ENCODE data around the gene PADI3.

DNA sequence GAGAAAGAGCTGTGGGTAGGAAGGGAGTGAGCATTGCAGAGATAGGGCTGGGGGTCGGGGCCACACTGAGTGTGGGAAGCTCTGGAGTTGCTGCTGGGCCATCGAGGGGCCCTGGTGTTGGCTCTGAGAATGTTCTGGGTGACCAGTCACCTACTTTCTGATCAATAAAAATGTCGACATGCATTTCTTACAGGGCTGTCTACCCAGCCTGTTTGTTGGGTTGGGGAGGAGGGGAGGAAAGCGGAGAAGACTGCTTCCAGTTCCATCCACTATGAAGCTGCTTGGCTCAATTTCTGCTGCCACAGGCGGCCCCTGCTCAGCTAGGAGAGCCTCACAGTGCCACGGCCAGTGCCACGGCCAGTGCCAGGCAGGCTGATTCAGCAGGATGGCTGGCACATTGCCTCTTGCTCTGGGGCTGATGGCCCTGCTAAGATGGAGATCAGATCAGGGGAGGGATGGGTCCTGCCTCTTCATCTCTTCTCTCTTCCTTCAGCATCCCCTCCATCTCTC lies 3.0 kb upstream of the PADI3 start:
- no peak for TF ChIP-seq CTCF (IDR thresholded peaks at IDR 0.05)
- TF ChIP-seq POLR2A (IDR thresholded peaks at IDR 0.05) = no peak
